ENCODE results near the gene CCDC200.

- TF ChIP-seq, protein P1, sequence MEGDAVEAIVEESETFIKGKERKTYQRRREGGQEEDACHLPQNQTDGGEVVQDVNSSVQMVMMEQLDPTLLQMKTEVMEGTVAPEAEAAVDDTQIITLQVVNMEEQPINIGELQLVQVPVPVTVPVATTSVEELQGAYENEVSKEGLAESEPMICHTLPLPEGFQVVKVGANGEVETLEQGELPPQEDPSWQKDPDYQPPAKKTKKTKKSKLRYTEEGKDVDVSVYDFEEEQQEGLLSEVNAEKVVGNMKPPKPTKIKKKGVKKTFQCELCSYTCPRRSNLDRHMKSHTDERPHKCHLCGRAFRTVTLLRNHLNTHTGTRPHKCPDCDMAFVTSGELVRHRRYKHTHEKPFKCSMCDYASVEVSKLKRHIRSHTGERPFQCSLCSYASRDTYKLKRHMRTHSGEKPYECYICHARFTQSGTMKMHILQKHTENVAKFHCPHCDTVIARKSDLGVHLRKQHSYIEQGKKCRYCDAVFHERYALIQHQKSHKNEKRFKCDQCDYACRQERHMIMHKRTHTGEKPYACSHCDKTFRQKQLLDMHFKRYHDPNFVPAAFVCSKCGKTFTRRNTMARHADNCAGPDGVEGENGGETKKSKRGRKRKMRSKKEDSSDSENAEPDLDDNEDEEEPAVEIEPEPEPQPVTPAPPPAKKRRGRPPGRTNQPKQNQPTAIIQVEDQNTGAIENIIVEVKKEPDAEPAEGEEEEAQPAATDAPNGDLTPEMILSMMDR (IDR thresholded peaks at IDR 0.05) = no peak
- TF ChIP-seq EZH2phosphoT487 (IDR thresholded peaks at IDR 0.05) (no peak), EZH2 (IDR thresholded peaks at IDR 0.05) (no peak)
Measured at GRCh38 chr17:43226393-43226792, 2.0 kb downstream of the CCDC200 start.
